ENCODE measurements around the gene PHC2. TPM values are rescaled to one million over a fixed set of nuclear protein-coding genes. Genes with fewer than 3 reads are reported as not detected.
"Not testable (repeated sequence)": the region's sequence is repeated elsewhere in the genome, so short reads cannot be mapped to it uniquely, and the experiment has no call there.

PHC2 gene
- total RNA-seq, 2 donors from 2014 or later = 14.2 to 27.4 TPM

- no peaks in the 10 kb centered on the region for H3K27me3 Mint-ChIP-seq
- H3K9me3 Mint-ChIP-seq = no peaks in the 10 kb centered on the region
- DNase-seq (ENCODE audit: low spot score) (no peak), ATAC-seq (peak; percentile 61 to 71)
- H3K4me3 Mint-ChIP-seq = no peak overlapping the region
- H3K4me1 Mint-ChIP-seq (ENCODE audit: low read depth in 2 of 2) = peaks cover 15 to 17% of the 10 kb centered on the region in 2 donors
- no peak overlapping the region for H3K27ac Mint-ChIP-seq
- H3K36me3 Mint-ChIP-seq = no peaks in the 10 kb centered on the region
Measured at GRCh38 chr1:33298623-33299277, 132.1 kb downstream of the PHC2 start.

- ATAC-seq = no peak
- Mint-ChIP-seq H3K4me3 (no peak overlapping the region), H3K4me1 (ENCODE audit: low read depth in 2 of 2) (peaks cover 15 to 17% of the 10 kb centered on the region in 2 donors), H3K27me3 (no peaks in the 10 kb centered on the region), H3K9me3 (no peaks in the 10 kb centered on the region), H3K27ac (no peak overlapping the region), H3K36me3 (no peaks in the 10 kb centered on the region)
- DNase-seq (ENCODE audit: low spot score) = no peak
Measured at GRCh38 chr1:33297911-33298622, 132.8 kb downstream of the PHC2 start.

- no peak for ATAC-seq
- Mint-ChIP-seq H3K36me3 (no peaks in the 10 kb centered on the region), H3K4me3 (no peak overlapping the region), H3K4me1 (ENCODE audit: low read depth in 2 of 2) (peaks cover 11% of the 10 kb centered on the region in 2 donors), H3K27me3 (no peaks in the 10 kb centered on the region), H3K9me3 (no peaks in the 10 kb centered on the region), H3K27ac (no peak overlapping the region)
- no peak for DNase-seq (ENCODE audit: low spot score)
Measured at GRCh38 chr1:33296824-33297223, 134.1 kb downstream of the PHC2 start.

GRCh38 chr1:33296082-33296458, 134.8 kb downstream of the PHC2 start:
- H3K4me3 Mint-ChIP-seq = no peak overlapping the region
- H3K36me3 Mint-ChIP-seq = no peaks in the 10 kb centered on the region
- DNase-seq (ENCODE audit: low spot score) = no peak
- no peak for ATAC-seq
- H3K4me1 Mint-ChIP-seq (ENCODE audit: low read depth in 2 of 2) = peaks cover 11% of the 10 kb centered on the region in 2 donors
- no peak overlapping the region for H3K27ac Mint-ChIP-seq
- no peaks in the 10 kb centered on the region for H3K9me3 Mint-ChIP-seq
- H3K27me3 Mint-ChIP-seq = no peaks in the 10 kb centered on the region

- H3K4me1 Mint-ChIP-seq (ENCODE audit: low read depth in 2 of 2) = peaks cover 11% of the 10 kb centered on the region in 2 donors
- peak; percentile 85 for DNase-seq (ENCODE audit: low spot score)
- no peaks in the 10 kb centered on the region for H3K9me3 Mint-ChIP-seq
- H3K4me3 Mint-ChIP-seq = no peak overlapping the region
- no peaks in the 10 kb centered on the region for H3K27me3 Mint-ChIP-seq
- H3K27ac Mint-ChIP-seq = no peak overlapping the region
- H3K36me3 Mint-ChIP-seq = no peaks in the 10 kb centered on the region
- ATAC-seq = peak; percentile 82 to 90
Measured at GRCh38 chr1:33295450-33296081, 135.3 kb downstream of the PHC2 start.

- Mint-ChIP-seq H3K27ac (no peak overlapping the region), H3K4me3 (no peak overlapping the region), H3K4me1 (ENCODE audit: low read depth in 2 of 2) (peaks cover 11% of the 10 kb centered on the region in 2 donors), H3K9me3 (no peaks in the 10 kb centered on the region), H3K27me3 (no peaks in the 10 kb centered on the region), H3K36me3 (no peaks in the 10 kb centered on the region)
- DNase-seq (ENCODE audit: low spot score) = no peak
- no peak for ATAC-seq
Measured at GRCh38 chr1:33295023-33295422, 135.9 kb downstream of the PHC2 start.

- Mint-ChIP-seq H3K4me1 (ENCODE audit: low read depth in 2 of 2) (peaks cover 11% of the 10 kb centered on the region in 2 donors), H3K9me3 (no peaks in the 10 kb centered on the region), H3K4me3 (no peak overlapping the region), H3K27me3 (no peaks in the 10 kb centered on the region), H3K36me3 (no peaks in the 10 kb centered on the region), H3K27ac (peak overlapping the region in 1 of 2 donors; percentile 35)
- ATAC-seq (no peak), DNase-seq (ENCODE audit: low spot score) (no peak)
Measured at GRCh38 chr1:33294071-33295010, 136.6 kb downstream of the PHC2 start.

GRCh38 chr1:33292726-33293340, 138.1 kb downstream of the PHC2 start:
- Mint-ChIP-seq H3K27me3 (no peaks in the 10 kb centered on the region), H3K27ac (peak overlapping the region in 1 of 2 donors; percentile 10), H3K36me3 (no peaks in the 10 kb centered on the region), H3K4me3 (no peak overlapping the region), H3K9me3 (no peaks in the 10 kb centered on the region), H3K4me1 (ENCODE audit: low read depth in 2 of 2) (peaks cover under 1 to 8% of the 10 kb centered on the region in 2 donors)
- peak; percentile 55 for DNase-seq (ENCODE audit: low spot score)
- ATAC-seq = no peak

- H3K4me1 Mint-ChIP-seq (ENCODE audit: low read depth in 2 of 2); DNase-seq (ENCODE audit: low spot score); H3K27ac Mint-ChIP-seq; H3K9me3 Mint-ChIP-seq; H3K36me3 Mint-ChIP-seq; H3K27me3 Mint-ChIP-seq; ATAC-seq; H3K4me3 Mint-ChIP-seq: not testable (repeated sequence)
Measured at GRCh38 chr1:33290615-33291014, 140.3 kb downstream of the PHC2 start.

- H3K27ac Mint-ChIP-seq = no peak overlapping the region
- ATAC-seq = no peak
- H3K4me3 Mint-ChIP-seq = no peak overlapping the region
- peaks cover 5% of the 10 kb centered on the region for H3K36me3 Mint-ChIP-seq
- no peaks in the 10 kb centered on the region for H3K27me3 Mint-ChIP-seq
- peaks cover 0 to 8% of the 10 kb centered on the region in 2 donors for H3K4me1 Mint-ChIP-seq (ENCODE audit: low read depth in 2 of 2)
- no peaks in the 10 kb centered on the region for H3K9me3 Mint-ChIP-seq
- DNase-seq (ENCODE audit: low spot score) = peak; percentile 16
Measured at GRCh38 chr1:33289858-33290154, 141.1 kb downstream of the PHC2 start.

GRCh38 chr1:33288976-33289857, 141.7 kb downstream of the PHC2 start:
- H3K36me3 Mint-ChIP-seq = peaks cover 5% of the 10 kb centered on the region
- H3K4me3 Mint-ChIP-seq = no peak overlapping the region
- no peaks in the 10 kb centered on the region for H3K9me3 Mint-ChIP-seq
- peaks cover 0 to 8% of the 10 kb centered on the region in 2 donors for H3K4me1 Mint-ChIP-seq (ENCODE audit: low read depth in 2 of 2)
- DNase-seq (ENCODE audit: low spot score) (peak; percentile 45), ATAC-seq (peak in 1 of 2 donors; percentile 32)
- no peak overlapping the region for H3K27ac Mint-ChIP-seq
- no peaks in the 10 kb centered on the region for H3K27me3 Mint-ChIP-seq

GRCh38 chr1:33287317-33287716, 143.6 kb downstream of the PHC2 start:
- no peak overlapping the region for H3K27ac Mint-ChIP-seq

More at GRCh38 chr1:33287317-33287716, 143.6 kb downstream of the PHC2 start:
- no peak for ATAC-seq
- no peak overlapping the region for H3K4me3 Mint-ChIP-seq
- no peaks in the 10 kb centered on the region for H3K27me3 Mint-ChIP-seq
- H3K36me3 Mint-ChIP-seq = peaks cover 5% of the 10 kb centered on the region
- DNase-seq (ENCODE audit: low spot score) = peak; percentile 3
- H3K9me3 Mint-ChIP-seq = no peaks in the 10 kb centered on the region
- peaks cover 0 to 3% of the 10 kb centered on the region in 2 donors for H3K4me1 Mint-ChIP-seq (ENCODE audit: low read depth in 2 of 2)
